H9 (cell line): Measurements from ENCODE around the gene JAG1. TPM values are rescaled to one million over a fixed set of nuclear protein-coding genes. Genes with fewer than 3 reads are reported as not detected.

ENCODE experiments used
- DNase-seq: peaks from one replicate; pipeline ENCODE4 v3.0.0-alpha.2; 2017
- H2AFZ ChIP-seq: one replicate; pipeline ENCODE4 v1.6.1; 2013; ENCODE audit warnings: mild to moderate bottlenecking, low read length, control low read depth, moderate library complexity
- H2AK5ac ChIP-seq: 2 replicates; pipeline ENCODE4 v1.6.1; 2013; ENCODE audit warnings: low read length, control low read depth, mixed read lengths; ENCODE audit not compliant: insufficient read length
- H2BK120ac ChIP-seq: one replicate; pipeline ENCODE4 v1.6.1; 2013; ENCODE audit warnings: low read depth, mild to moderate bottlenecking, low read length, control low read depth, inconsistent platforms; ENCODE audit not compliant: poor library complexity, severe bottlenecking
- H2BK12ac ChIP-seq: 2 replicates; pipeline ENCODE4 v1.6.1; 2013; ENCODE audit warnings: low read length, control low read depth, mixed read lengths, low read depth; ENCODE audit not compliant: insufficient read length
- H2BK15ac ChIP-seq: 2 replicates; pipeline ENCODE4 v1.6.1; 2013; ENCODE audit warnings: low read depth, low read length, control low read depth
- H2BK20ac ChIP-seq: one replicate; pipeline ENCODE4 v1.6.1; 2013; ENCODE audit warnings: low read depth, mild to moderate bottlenecking, low read length, control low read depth, inconsistent platforms; ENCODE audit not compliant: poor library complexity, severe bottlenecking
- H2BK5ac ChIP-seq: 2 replicates; pipeline ENCODE4 v1.6.1; 2013; ENCODE audit warnings: low read length, control low read depth, mixed read lengths; ENCODE audit not compliant: insufficient read length
- H3K14ac ChIP-seq: 2 replicates; pipeline ENCODE4 v1.6.1; 2013; ENCODE audit warnings: low read length, control low read depth; ENCODE audit not compliant: insufficient read depth
- H3K18ac ChIP-seq: 2 replicates; pipeline ENCODE4 v1.6.1; 2013; ENCODE audit warnings: low read depth, mild to moderate bottlenecking, mixed read lengths, low read length, control low read depth; ENCODE audit not compliant: insufficient read length
- H3K23ac ChIP-seq: 2 replicates; pipeline ENCODE4 v1.6.1; 2013; ENCODE audit warnings: low read length, control low read depth, mixed read lengths, low read depth; ENCODE audit not compliant: insufficient read length
- H3K23me2 ChIP-seq: 2 replicates; pipeline ENCODE4 v1.6.1; 2013; ENCODE audit warnings: low read depth, mild to moderate bottlenecking, mixed read lengths, low read length, control low read depth; ENCODE audit not compliant: insufficient read length, poor library complexity, severe bottlenecking
- H3K27ac ChIP-seq: 2 replicates; pipeline ENCODE4 v1.5.1; 2013; ENCODE audit warnings: low read length, control low read depth, mixed read lengths, low read depth; ENCODE audit not compliant: insufficient read length
- H3K27me3 ChIP-seq: 2 replicates; pipeline ENCODE4 v1.6.1; 2013; ENCODE audit warnings: low read length, control low read depth, inconsistent platforms; ENCODE audit not compliant: insufficient read depth
- H3K4ac ChIP-seq: 2 replicates; pipeline ENCODE4 v1.6.1; 2013; ENCODE audit warnings: low read depth, mild to moderate bottlenecking, control low read depth, inconsistent platforms, low read length, moderate library complexity
- H3K4me1 ChIP-seq: 2 replicates; pipeline ENCODE4 v1.6.1; 2013; ENCODE audit warnings: low read length, control low read depth, inconsistent platforms; ENCODE audit not compliant: insufficient read depth
- H3K4me2 ChIP-seq: 2 replicates; pipeline ENCODE4 v1.6.1; 2013; ENCODE audit warnings: low read length, control low read depth, mixed read lengths; ENCODE audit not compliant: insufficient read length, insufficient read depth
- H3K56ac ChIP-seq: 2 replicates; pipeline ENCODE4 v1.6.1; 2013; ENCODE audit warnings: low read depth, mild to moderate bottlenecking, mixed read lengths, low read length, control low read depth; ENCODE audit not compliant: insufficient read length
- H3K79me1 ChIP-seq: 2 replicates; pipeline ENCODE4 v1.6.1; 2013; ENCODE audit warnings: low read depth, mild to moderate bottlenecking, moderate library complexity, low read length, control low read depth, inconsistent platforms; ENCODE audit not compliant: insufficient read depth, poor library complexity, severe bottlenecking
- H3K79me2 ChIP-seq: 2 replicates; pipeline ENCODE4 v1.6.1; 2013; ENCODE audit warnings: low read length, control low read depth, inconsistent platforms; ENCODE audit not compliant: insufficient read depth
- H3K9ac ChIP-seq: 2 replicates; pipeline ENCODE4 v1.6.1; 2013; ENCODE audit warnings: low read length, control low read depth, mixed read lengths; ENCODE audit not compliant: insufficient read length; ENCODE audit errors: extremely low read depth
- H3K9me3 ChIP-seq: one replicate; pipeline ENCODE4 v1.6.1; 2013; ENCODE audit warnings: low read depth, low read length, inconsistent platforms; ENCODE audit not compliant: control insufficient read depth
- H3T11ph ChIP-seq: one replicate; pipeline ENCODE4 v1.6.1; 2013; ENCODE audit warnings: mild to moderate bottlenecking, low read length, control low read depth, inconsistent platforms
- H4K20me1 ChIP-seq: one replicate; pipeline ENCODE4 v1.6.1; 2013; ENCODE audit not compliant: control insufficient read depth, insufficient read length, insufficient read depth
- H4K5ac ChIP-seq: 2 replicates; pipeline ENCODE4 v1.6.1; 2013; ENCODE audit warnings: low read depth, mild to moderate bottlenecking, mixed read lengths, low read length, control low read depth; ENCODE audit not compliant: insufficient read length
- H4K8ac ChIP-seq: replicated peaks from 2 replicates; pipeline ENCODE4 v1.6.1; 2013; ENCODE audit warnings: low read length, control low read depth, mixed read lengths, low read depth; ENCODE audit not compliant: insufficient read length
- H4K91ac ChIP-seq: 2 replicates; pipeline ENCODE4 v1.6.1; 2013; ENCODE audit warnings: low read depth, mild to moderate bottlenecking, moderate library complexity, mixed read lengths, low read length, control low read depth; ENCODE audit not compliant: insufficient read length
- H3K27ac Mint-ChIP-seq, 3 experiments: 2 replicates in 2 of 3; 3 replicates in 1 of 3; pipeline ENCODE4 v1.8.0; 2020 to 2021; ENCODE audit warnings: mixed read lengths in 3 of 3, mild to moderate bottlenecking in 1 of 3, moderate library complexity in 1 of 3
- H3K27me3 Mint-ChIP-seq: 2 replicates; pipeline ENCODE4 v1.8.0; 2021; ENCODE audit warnings: low read depth, mild to moderate bottlenecking, moderate library complexity, mixed read lengths
- H3K36me3 Mint-ChIP-seq, 3 experiments: 2 replicates in 2 of 3; 3 replicates in 1 of 3; pipeline ENCODE4 v1.8.0; 2020 to 2021; ENCODE audit warnings: low read depth in 3 of 3, mixed read lengths in 3 of 3; ENCODE audit not compliant: insufficient read depth in 1 of 3
- H3K4me1 Mint-ChIP-seq, 2 experiments: 2 replicates each; pipeline ENCODE4 v1.8.0; 2020; ENCODE audit warnings: mixed read lengths in 2 of 2
- H3K4me3 Mint-ChIP-seq, 2 experiments: 2 replicates in 1 of 2; 3 replicates in 1 of 2; pipeline ENCODE4 v1.8.0; 2020 to 2021; ENCODE audit warnings: mild to moderate bottlenecking in 2 of 2, mixed read lengths in 2 of 2, moderate library complexity in 1 of 2
- H3K9me3 Mint-ChIP-seq, 2 experiments: 2 replicates in 1 of 2; 3 replicates in 1 of 2; pipeline ENCODE4 v1.8.0; 2020; ENCODE audit warnings: mild to moderate bottlenecking in 2 of 2, mixed read lengths in 2 of 2, moderate library complexity in 1 of 2
- CTCF ChIP-seq: fragments of 200-600 bp; sonication (generic); conservative IDR thresholded peaks from 3 replicates; pipeline ENCODE4 v1.8.0; 2021; ENCODE audit warnings: antibody characterized with exemption, mild to moderate bottlenecking
- whole genome bisulfite sequencing: extraction: QIAGEN DNeasy Blood & Tissue Kit; methylation state at CpG from one replicate; pipeline ENCODE4 v1.1.7; 2013; ENCODE audit warnings: missing lambda C conversion rate, low lambda C conversion rate, mixed read lengths; ENCODE audit not compliant: insufficient read length; ENCODE audit errors: extremely low coverage; 5-methylcytosine and 5-hydroxymethylcytosine counted together
- total RNA-seq: library from RNA; stranded (reverse); gene quantifications from 2 replicates; pipeline ENCODE4 v1.2.1, GENCODE V29; 2021

The JAG1 gene
- total RNA-seq, 1 experiment from 2014 or later = 58.1 TPM

GRCh38 chr20:10672624-10673127 is 1.1 kb downstream of the JAG1 start:
- Histone ChIP-seq H2AFZ (no peak overlapping the region), H3K23me2 (peaks cover 23% of the 10 kb centered on the region), H4K20me1 (no peaks in the 10 kb centered on the region), H2BK20ac (no peak overlapping the region), H3K4ac (no peak overlapping the region), H3K27me3 (no peaks in the 10 kb centered on the region), H3K23ac (no peak overlapping the region), H2BK15ac (no peak overlapping the region), H3K27ac (no peak overlapping the region), H2BK5ac (no peak overlapping the region), H3K18ac (peak overlapping the region; percentile 22), H2BK12ac (no peak overlapping the region), H4K8ac (no peak overlapping the region), H3K14ac (peak overlapping the region; percentile 84), H3K79me1 (no peaks in the 10 kb centered on the region), H4K5ac (no peak overlapping the region), H2AK5ac (no peak overlapping the region), H3K4me2 (peak overlapping the region; percentile 74), H3K79me2 (peaks cover 6% of the 10 kb centered on the region; the same call in 1 of the 2 replicates), H3K4me1 (peaks cover 12% of the 10 kb centered on the region), H3K9me3 (no peaks in the 10 kb centered on the region), H3K56ac (no peak overlapping the region), H3K9ac (peak overlapping the region; percentile 46), H2BK120ac (no peak overlapping the region), H4K91ac (no peak overlapping the region), H3T11ph (no peak overlapping the region)
- peaks cover 8 to 29% (median 13%) of the 10 kb centered on the region in 3 experiments; a peak in 6 of 7 replicates for H3K36me3 Mint-ChIP-seq
- DNase-seq = no peak
- H3K9me3 Mint-ChIP-seq = no peaks in the 10 kb centered on the region
- no peaks in the 10 kb centered on the region; the same call in 1 of the 2 replicates for H3K27me3 Mint-ChIP-seq
- H3K4me3 Mint-ChIP-seq = peak overlapping the region; percentile 85 to 93
- H3K27ac Mint-ChIP-seq = peak overlapping the region; percentile 48 to 93 (median 85); a peak in 4 of 7 replicates
- TF ChIP-seq CTCF = no peak
- WGBS = no CpG with 5 or more reads among the region's 47 CpGs
- peaks cover 48 to 51% of the 10 kb centered on the region in 2 experiments for H3K4me1 Mint-ChIP-seq
